SKM-1 (cell line): ENCODE results near the gene PIEZO2.
"Not testable (repeated sequence)": the region's sequence is repeated elsewhere in the genome, so short reads cannot be mapped to it uniquely, and the experiment has no call there.

Experiments
- DNase-seq: peaks from one replicate; lab custom pipeline; 2025; ENCODE audit not compliant: unreplicated experiment; lab: John Stamatoyannopoulos, UW

Gene PIEZO2

GRCh38 chr18:10637858-10638538 is 511.4 kb downstream of the PIEZO2 start:
- DNase-seq: not testable (repeated sequence)

- not testable (repeated sequence) for DNase-seq
Observed at GRCh38 chr18:10629076-10629475, 520.3 kb downstream of the PIEZO2 start.

GRCh38 chr18:10626606-10627213 is 522.7 kb downstream of the PIEZO2 start:
- DNase-seq: not testable (repeated sequence)

GRCh38 chr18:10623606-10624005 is 525.8 kb downstream of the PIEZO2 start:
- DNase-seq: not testable (repeated sequence)

- DNase-seq: not testable (repeated sequence)
Observed at GRCh38 chr18:10622982-10623381, 526.4 kb downstream of the PIEZO2 start.

GRCh38 chr18:10620670-10621329 is 528.6 kb downstream of the PIEZO2 start:
- not testable (repeated sequence) for DNase-seq
